Measurements from ENCODE around the gene TSPAN5. TPM values are rescaled to one million over a fixed set of nuclear protein-coding genes. Genes with fewer than 3 reads are reported as not detected.

The TSPAN5 gene
- polyA plus RNA-seq, 1 of the 3 experiments (the other 2 are of a cell fraction), result 38.6 TPM

DNA sequence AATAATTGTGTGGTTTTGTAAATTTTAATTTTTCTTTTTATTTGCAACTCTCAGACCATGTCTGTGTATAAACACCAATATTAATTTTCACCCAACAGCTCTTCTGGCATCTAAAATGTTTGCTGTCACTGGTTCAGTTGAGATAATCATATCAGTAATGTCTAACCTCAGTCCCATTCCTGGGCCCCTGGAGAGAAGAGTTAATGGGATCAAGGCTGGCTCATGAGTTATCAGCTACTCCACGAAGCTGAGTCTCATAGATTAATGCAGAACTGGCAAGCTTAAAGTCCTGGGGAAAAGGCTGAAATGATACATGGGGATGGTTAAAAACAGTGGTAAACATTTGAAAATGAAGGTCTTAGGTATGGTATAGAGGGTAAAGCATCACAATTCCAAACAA, 28.4 kb upstream of the TSPAN5 start:
- H3K27me3 ChIP-seq (ENCODE audit: insufficient read depth), result no peaks in the 10 kb centered on the region
- peaks cover 22% of the 10 kb centered on the region for H3F3A ChIP-seq (replicated peaks; ENCODE audit: insufficient read depth)
- 73% methylated on average over 1 of the region's 1 CpG for WGBS (ENCODE audit: low lambda C conversion rate)
- H3K27ac ChIP-seq (ENCODE audit: low read depth in 2 of 2, low read length in 1 of 2), result no peak overlapping the region
- ChIA-PET POLR2A (no interaction called here), CTCF (interaction anchor here (1.1 kb wide), 1 partner anchor 18 kb away, joined by 3 read pairs; no protein-coding TSS in a partner anchor)
- no peaks in the 10 kb centered on the region for H3K9me2 ChIP-seq
- H3K79me2 ChIP-seq (ENCODE audit: insufficient read depth), result no peaks in the 10 kb centered on the region
- no peak overlapping the region; the same call in 1 of the 2 replicates for H3K4me2 ChIP-seq
- H2AFZ ChIP-seq (ENCODE audit: low read depth), result no peak overlapping the region
- no peaks in the 10 kb centered on the region for H4K20me1 ChIP-seq (ENCODE audit: insufficient read depth)
- H3K4me3 ChIP-seq (ENCODE audit: low read depth in 2 of 2, low read length in 1 of 2), result no peak overlapping the region
- DNase-seq, result no peak
- no peaks in the 10 kb centered on the region for H3K36me3 ChIP-seq (replicated peaks in 1 of 2; ENCODE audit: control insufficient read depth in 1 of 2, insufficient read depth in 2 of 2, low read length in 1 of 2)
- H3K4me1 ChIP-seq (ENCODE audit: control insufficient read depth in 1 of 2, insufficient read depth in 2 of 2, low read depth in 1 of 2, low read length in 1 of 2), result peaks cover 4 to 11% of the 10 kb centered on the region in 2 experiments; a peak in 3 of 4 replicates
- no peak for TF ChIP-seq NFIC (IDR thresholded peaks at IDR 0.05; ENCODE audit: borderline replicate concordance)
- TF ChIP-seq RFX5 (IDR thresholded peaks at IDR 0.05; ENCODE audit: low read length), result no peak
- no peak for TF ChIP-seq YY1 (IDR thresholded peaks at IDR 0.05; ENCODE audit: low read depth)
- no peak for TF ChIP-seq PBX3 (IDR thresholded peaks at IDR 0.05)
- TF ChIP-seq IRF3 (IDR thresholded peaks at IDR 0.05; ENCODE audit: low read depth, low read length), result no peak
- TF ChIP-seq, protein P1, sequence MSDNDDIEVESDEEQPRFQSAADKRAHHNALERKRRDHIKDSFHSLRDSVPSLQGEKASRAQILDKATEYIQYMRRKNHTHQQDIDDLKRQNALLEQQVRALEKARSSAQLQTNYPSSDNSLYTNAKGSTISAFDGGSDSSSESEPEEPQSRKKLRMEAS (IDR thresholded peaks at IDR 0.05; ENCODE audit: low read depth), result no peak
- no peak for TF ChIP-seq FOXM1 (IDR thresholded peaks at IDR 0.05; ENCODE audit: low read depth)
- TF ChIP-seq SMC3 (IDR thresholded peaks at IDR 0.05; ENCODE audit: low read depth, low read length), result no peak
- TF ChIP-seq SIN3A (IDR thresholded peaks at IDR 0.05; ENCODE audit: borderline replicate concordance, low read depth, low read length), result no peak
- no peak for TF ChIP-seq TCF12 (IDR thresholded peaks at IDR 0.05)
- TF ChIP-seq POLR2AphosphoS5 (IDR thresholded peaks at IDR 0.05; ENCODE audit: low read depth, low read length), result no peak
- TF ChIP-seq JUND (IDR thresholded peaks at IDR 0.05), result no peak
- TF ChIP-seq, protein P2, sequence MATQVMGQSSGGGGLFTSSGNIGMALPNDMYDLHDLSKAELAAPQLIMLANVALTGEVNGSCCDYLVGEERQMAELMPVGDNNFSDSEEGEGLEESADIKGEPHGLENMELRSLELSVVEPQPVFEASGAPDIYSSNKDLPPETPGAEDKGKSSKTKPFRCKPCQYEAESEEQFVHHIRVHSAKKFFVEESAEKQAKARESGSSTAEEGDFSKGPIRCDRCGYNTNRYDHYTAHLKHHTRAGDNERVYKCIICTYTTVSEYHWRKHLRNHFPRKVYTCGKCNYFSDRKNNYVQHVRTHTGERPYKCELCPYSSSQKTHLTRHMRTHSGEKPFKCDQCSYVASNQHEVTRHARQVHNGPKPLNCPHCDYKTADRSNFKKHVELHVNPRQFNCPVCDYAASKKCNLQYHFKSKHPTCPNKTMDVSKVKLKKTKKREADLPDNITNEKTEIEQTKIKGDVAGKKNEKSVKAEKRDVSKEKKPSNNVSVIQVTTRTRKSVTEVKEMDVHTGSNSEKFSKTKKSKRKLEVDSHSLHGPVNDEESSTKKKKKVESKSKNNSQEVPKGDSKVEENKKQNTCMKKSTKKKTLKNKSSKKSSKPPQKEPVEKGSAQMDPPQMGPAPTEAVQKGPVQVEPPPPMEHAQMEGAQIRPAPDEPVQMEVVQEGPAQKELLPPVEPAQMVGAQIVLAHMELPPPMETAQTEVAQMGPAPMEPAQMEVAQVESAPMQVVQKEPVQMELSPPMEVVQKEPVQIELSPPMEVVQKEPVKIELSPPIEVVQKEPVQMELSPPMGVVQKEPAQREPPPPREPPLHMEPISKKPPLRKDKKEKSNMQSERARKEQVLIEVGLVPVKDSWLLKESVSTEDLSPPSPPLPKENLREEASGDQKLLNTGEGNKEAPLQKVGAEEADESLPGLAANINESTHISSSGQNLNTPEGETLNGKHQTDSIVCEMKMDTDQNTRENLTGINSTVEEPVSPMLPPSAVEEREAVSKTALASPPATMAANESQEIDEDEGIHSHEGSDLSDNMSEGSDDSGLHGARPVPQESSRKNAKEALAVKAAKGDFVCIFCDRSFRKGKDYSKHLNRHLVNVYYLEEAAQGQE (IDR thresholded peaks at IDR 0.05; ENCODE audit: low read depth, low read length), result no peak
- TF ChIP-seq, protein P3, sequence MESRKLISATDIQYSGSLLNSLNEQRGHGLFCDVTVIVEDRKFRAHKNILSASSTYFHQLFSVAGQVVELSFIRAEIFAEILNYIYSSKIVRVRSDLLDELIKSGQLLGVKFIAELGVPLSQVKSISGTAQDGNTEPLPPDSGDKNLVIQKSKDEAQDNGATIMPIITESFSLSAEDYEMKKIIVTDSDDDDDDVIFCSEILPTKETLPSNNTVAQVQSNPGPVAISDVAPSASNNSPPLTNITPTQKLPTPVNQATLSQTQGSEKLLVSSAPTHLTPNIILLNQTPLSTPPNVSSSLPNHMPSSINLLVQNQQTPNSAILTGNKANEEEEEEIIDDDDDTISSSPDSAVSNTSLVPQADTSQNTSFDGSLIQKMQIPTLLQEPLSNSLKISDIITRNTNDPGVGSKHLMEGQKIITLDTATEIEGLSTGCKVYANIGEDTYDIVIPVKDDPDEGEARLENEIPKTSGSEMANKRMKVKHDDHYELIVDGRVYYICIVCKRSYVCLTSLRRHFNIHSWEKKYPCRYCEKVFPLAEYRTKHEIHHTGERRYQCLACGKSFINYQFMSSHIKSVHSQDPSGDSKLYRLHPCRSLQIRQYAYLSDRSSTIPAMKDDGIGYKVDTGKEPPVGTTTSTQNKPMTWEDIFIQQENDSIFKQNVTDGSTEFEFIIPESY (IDR thresholded peaks at IDR 0.05; ENCODE audit: borderline replicate concordance, low read depth), result no peak
- TF ChIP-seq MEF2A (IDR thresholded peaks at IDR 0.05; ENCODE audit: borderline replicate concordance, low read depth), result no peak
- TF ChIP-seq CHD2 (IDR thresholded peaks at IDR 0.05; ENCODE audit: low read length, partially characterized antibody), result no peak
- no peaks in the 10 kb centered on the region for H3K9me3 ChIP-seq
- no peak overlapping the region for H3K9ac ChIP-seq

Data from SK-N-SH (cell line).